ENCODE measurements around the gene LRP8.
A peak's percentile ranks its signal among the peaks of the same experiment; 100 is the strongest.

LRP8 gene

DNA sequence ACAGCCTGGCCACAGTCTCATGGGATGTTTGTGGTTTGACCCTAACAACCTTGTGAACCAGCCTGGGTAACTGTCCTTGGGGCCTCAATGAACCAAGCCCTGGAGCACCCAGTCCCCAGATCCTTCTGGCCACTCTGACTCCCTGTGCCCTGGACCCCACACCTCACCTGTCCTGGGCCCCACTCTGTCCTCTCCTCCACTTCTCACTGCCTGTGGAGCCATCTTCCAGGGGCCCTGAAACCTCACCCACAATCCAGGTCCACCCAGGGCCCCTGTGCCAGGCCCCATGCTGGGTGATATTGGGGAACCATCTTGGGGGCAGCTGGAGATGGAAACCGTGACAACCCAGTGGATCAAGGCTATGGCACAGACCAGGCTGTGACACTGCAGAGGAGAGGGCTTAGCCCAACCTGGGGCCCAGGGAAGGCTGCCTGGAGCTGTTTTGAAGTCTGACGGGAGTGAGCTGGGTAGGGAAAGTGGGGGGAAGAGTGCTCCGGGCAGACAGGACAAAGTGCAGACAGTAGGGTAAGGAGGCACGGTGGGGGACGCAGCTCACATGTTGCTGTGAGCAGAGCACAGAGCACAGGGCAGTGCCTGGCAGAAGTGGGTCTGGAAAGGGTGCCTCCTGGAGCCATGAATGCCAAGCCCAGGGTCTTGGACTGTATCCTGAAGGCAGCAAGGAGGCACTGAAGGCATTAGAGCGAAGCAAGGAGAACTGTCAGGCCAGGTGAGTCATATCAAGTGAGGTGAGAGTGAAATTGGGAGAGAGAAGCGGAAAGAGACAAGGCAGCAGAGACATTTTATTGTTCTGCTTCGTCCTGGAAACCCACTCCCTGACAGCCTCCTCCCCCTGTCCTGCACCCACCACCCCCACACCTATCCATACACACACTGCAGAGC, 12.1 kb upstream of the LRP8 start:
- DNase-seq = no peak

DNA sequence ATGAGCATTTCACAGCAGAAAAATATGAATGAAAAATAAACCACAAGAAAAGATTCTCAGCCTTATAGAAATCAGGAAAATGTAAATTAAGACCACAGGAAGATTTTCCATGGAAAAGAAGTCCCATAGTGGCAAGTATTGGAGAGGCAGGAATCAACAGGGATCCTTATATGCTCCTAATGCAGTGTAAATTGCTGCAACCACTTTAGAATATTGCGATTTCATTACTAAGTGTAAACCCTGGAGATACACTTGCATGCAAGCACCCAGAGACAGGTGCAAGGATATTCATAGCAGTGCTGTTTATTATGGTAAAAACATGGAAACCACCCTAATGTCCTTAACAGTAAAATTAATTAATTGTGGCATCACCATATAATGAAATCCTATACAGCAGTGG, 10.6 kb upstream of the LRP8 start:
- no peak for DNase-seq

DNA sequence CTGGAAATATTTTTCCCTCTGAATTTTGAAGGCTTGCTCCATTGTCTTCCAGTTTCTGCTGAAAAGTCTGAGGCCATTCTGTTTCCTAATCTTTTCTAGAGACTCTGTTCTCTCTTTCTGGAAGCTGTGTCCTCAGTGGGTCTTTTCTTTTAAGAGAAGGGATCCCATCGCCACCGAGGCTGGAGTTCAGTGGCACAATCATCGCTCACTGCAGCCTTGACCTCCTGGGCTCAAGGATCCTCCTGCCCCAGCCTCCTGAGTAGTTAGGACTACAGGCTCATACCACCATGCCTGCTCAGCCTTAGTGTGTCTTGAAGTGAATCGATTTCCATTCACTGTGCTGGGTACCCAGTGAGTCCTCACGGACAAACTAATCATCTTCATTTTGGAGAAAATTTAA, 9.6 kb upstream of the LRP8 start:
- no peak for DNase-seq

DNA sequence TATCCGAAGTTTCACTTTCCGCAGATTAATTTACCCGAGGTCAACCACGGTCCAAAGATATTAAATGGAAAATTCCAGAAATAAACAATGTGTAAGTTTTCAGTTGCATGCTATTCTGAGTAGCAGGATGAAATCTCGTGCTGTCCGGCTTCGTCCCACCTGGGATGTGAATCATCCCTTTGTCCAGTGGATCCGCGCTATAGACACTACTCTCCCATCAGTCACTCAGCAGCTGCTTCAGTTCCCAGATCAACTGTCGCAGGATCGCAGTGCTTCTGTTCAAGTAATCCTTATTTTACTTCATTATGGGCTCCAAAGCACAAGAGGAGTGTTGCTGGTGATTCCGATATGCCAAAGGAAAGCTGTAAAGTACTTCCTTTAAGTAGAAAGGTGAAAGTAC, 8.3 kb upstream of the LRP8 start:
- no peak for DNase-seq

DNA sequence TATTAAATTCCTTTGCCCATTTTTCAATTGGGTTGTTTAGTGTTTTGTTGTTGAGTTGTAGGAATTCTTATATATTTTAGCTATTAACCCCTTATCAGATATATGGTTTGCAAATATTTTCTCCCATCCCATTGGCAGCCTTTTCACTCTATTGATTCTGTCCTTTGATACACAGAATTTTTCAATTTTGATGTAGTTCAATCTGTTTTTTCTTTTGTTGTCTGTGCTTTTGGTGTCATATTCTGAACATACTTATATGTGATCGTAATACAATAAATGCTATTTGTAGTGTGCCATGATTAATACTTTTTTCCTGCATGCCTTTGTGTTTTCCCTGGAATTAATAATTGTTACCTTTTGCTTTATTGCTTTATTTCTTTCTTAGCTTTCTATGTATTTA, 7.8 kb upstream of the LRP8 start:
- DNase-seq = no peak

DNA sequence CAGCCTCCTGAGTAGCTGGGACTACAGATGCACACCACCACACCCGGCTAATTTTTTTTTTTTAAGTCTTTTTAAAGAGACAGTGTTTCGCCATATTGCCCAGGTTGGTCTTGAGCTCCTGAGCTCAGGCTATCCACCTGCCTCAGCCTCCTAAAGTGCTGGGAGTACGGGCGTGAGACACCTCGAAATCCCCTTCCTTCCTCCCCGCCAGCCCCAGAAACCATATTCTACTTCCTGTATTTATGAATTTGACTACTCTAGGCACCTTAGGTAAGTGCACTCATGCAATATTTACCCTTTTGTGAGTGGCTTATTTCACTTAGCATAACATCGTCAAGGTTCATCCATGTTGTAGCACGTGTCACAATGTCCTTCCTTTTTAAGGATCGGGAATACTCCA, 6.9 kb upstream of the LRP8 start:
- DNase-seq = no peak

DNA sequence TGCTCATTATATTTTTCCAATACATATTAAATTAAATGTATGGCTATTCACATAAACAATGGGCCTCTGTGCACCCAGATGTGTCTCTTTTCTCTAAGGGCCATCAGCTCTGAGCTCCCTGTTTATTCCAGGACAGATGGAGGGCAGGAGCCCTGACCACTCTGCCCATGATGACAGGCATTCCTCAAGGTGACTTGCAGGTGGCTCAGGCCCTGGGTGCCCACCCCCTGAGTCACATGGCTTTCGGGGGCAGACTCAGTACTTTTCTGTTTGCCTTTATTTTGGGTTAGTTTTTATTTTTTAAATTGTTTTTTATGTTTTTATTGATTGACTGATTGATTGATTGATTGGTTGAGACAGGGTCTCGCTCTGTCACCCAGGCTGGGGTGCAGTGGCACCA, 6.4 kb upstream of the LRP8 start:
- no peak for DNase-seq

DNA sequence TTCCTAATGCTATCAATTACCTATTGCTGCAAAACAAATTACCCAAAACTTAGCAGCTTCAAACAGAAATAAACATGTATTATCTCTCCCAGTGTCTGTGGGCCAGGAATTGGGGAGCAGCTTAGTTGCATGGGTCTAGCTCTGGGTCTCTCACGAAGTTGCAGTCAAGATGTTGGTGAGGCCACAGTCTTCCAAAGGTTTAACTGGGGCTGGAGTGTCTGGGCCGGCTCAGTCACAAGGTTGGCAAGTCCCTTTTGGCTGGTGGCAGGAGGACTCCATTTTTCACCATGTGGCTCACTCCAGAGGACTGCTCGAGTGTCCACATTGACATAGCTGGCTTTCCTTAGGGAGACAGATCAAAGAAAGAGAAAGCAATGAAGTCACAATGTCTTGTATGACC, 5.0 kb upstream of the LRP8 start:
- DNase-seq = no peak

DNA sequence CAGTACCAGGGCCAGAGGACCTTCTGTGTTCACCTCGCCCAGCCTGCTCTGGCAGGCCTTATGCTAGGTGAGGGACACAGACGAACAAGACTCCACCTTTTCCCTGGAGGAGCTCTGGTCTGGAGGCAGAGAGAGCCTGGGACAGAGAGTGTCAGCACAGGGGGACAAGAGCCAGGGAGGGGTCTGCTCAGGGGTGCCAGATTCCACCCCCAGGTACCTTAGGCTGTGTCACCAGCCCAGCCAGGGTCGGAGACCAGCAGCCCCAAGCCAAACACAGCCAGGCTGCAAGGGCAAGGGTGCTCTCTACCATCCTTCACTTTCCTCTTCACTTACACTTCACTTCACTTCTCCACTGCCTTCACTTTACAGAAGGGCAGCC, 4.3 kb upstream of the LRP8 start:
- no peak for DNase-seq

DNA sequence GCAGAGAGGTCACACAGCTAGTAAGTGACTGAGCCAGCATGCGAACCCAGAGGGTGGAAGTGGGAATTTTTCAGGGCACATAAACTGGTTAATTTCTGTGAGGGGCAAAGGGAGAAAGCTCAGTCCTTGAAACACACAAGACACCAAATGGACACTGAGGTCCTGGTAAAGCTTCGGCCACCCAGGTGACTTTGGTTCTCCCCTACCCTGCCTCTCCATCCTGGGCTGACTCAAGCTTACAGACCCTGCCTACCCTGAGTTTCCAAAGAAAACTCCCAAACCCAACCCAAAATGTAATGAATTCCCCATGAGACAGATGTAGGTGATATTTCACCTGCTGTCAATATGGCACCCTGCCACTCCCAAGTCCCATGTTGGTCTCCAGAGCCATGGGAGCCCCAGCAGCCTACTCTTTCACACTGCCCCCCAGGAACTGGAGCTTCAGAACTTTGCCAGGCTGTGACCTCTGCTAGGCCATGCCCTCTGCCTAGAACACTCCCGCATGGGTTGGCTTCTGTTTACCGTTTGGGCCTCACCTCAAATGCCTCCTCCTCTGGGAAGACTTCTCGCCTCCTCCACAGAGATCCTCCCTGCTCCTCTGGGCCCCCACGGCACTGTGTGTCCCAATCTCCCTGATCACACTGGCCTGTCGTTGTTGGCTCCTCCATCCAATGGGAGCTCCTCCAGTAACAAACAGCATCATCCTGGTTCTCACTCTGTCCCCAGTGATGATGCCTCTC, 3.7 kb upstream of the LRP8 start:
- no peak for DNase-seq

DNA sequence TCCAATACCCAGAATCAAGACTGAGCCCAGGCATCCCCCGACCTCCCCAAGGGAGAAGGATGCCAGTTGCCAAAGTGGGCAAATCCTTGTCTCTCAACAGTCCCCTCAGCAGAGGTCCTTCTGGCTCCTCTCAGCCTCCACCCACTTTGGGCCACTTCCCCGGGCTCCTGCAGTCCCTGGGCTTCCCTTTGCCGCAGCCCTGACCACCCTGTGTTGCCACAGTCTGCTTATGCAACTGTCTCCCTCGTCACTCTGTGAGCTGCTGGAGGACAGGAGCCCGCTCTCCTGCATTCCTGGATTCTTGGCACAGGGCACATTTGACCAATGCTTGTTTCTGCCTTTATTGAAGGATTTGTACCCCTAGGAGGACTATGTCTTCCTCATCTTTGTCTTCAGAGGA, 2.9 kb upstream of the LRP8 start:
- DNase-seq = no peak

DNA sequence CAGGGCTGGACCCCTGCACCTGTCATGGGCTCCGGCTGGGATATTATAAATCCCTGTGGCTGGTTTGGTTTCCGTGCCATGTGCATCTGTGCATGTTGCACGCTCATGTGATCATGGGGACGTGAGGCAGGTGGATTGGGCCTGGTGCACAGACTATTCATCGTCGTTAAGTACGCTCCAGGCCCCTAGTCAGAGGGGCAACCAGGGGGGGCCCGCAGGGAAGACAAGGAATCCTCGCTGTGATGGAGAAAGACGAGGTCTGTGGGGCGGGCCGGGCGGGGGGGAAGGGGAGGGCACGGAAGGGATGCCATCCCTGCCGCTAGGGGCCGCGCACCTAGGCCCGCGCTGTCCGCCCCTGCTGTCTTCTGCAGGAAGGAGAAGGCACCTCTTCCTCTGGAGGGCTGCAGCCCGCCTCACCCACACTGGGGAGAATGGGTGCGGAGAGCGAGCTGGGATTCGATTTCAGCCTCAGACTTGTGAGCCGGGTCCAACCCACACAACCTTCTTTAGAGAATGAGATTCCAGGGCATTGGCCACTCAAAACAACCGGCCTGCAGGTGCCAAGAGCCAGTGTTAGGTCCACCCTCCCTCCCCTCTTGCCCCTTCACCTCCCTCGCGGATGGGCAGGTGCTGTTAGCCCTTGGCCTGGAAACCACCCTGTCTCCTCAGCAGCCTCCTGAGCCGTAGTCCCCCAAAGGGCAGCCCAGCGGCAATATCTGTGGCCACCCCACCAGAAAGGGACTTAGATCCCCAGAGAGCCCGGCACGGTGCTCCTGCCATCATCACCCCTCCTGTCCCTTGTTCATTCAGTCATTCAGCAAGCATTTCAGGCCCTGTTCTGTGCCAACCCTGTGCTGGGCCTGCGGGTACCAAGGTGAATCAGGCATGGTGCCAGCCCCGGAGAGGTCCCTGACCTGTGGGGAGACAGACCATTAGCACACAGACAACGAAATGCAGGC, 950 bp upstream of the LRP8 start:
- DNase-seq = no peak

DNA sequence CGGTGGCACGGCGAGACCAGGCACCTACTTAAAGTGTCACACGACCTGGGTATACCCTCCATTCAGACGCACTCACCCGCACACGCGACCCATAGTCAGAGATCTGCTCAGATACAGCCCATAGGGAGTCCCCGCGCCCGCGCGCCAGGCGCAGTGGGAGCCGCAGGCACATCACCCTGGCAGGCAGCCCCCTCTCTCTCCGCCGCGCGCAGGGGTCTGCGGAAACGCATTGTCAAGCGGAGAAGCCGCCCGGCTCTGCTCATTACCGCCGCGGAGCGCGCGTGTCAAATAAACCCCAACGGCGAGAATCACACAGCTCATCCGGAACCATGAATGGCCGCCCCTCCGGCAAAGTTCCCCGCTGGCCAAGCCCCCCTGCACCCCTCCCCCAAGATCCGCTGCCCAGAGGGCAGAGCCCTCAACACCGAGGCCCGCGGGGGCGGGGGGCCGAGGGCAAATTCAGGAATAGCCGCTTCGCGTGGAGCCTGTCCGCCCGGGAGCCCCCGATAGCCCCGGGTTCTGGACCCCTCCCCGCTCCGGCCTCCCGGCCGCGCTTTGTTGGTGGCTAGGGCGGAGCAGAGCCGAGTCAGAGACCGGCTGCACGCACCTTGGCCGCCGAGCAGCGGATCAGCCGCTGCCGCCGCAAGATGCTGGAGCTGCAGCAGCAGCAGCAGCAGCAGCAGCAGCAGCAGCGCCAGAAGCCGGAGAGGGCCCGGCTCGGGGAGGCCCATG, 522 bp downstream of the LRP8 start:
- peak; percentile 27 for DNase-seq

DNA sequence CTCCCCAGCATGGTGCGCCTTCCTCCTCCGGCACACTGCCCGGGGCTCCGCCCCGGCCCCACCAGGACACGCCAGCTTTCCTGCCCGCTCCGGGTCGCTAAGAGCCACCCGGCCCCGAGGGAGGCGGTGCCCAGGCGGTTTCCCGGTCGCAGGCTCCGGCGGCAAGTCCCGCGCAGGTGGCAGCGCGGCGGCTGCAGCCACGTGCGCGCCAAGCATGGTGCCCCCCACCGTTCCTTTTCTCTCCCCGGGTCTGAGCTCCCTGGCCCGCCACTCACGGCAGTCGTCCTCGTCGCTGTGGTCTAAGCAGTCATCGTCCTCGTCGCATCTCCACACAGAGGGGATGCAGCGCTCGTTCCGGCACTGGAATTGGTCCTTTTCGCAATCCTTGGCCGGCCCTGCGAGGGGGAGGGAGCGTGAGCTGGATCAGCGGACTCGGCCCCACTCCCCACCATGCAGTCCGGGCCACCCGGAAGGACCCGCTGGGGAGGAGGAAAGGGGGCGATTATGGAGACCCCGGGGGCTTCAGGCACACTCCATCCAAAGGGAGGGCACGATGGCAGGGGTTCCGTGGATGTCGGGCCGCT, 1.2 kb downstream of the LRP8 start:
- DNase-seq = peak; percentile 32

DNA sequence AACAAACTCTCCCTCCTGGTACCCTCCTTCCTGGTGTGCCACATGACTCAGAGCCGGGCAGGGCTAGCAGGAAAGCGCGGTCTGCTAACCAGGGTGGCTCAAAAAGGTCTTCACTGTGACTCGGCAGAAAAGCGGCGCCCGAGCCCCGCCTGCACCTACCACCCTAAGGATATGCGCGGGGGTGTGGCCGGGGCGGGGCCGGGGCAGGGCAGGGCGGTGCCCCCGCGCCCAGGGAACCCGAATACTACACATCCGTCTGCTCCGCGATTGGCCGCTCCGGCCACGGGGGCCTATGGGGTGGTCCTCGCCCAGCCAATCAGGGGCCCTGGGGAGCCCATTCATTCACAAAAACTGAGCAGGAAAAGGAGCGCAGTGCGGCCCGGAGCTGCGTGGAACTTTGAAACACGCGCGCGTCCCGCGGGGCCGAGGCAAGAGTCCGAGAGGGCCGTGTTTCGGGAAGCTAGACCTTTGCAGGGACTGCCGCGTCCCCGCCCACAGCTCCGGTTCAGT, 1.7 kb downstream of the LRP8 start:
- peak; percentile 73 for DNase-seq

DNA sequence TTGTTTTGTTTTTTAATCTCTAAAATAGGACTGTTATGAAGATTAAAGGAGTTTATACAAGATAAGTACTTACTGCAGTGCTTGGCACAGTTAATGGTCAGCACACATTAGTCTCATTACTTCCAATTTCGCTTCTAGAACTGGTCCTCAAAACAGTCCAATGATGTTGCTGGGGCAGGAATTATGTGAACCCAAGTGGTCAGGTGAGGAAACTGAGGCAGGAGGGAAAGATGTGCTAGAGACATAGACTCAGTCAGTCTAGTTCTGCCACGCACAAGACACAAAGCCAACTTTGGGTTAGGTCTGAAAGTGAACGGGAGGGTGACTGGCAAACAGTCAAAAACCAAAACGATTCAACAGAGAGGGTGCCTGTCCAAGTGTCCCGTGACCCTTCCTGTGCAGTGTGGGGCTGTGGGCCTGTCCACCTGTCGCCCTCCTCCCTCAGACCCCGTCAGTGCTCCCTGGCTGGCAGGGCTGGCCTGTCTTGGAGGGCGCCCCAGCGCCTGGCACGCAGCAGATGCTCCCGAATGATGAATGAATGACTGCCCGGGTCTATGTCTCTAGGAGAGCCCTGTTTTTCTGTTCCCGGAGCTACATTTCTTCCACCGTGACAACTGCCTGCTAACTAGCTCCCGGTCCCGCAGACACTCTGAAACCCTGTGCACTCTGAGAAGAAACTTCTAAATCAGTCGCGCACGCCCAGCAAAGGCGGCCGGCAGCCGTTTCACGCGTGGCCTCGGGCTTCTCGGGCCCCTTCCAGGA, 2.4 kb downstream of the LRP8 start:
- DNase-seq = no peak

DNA sequence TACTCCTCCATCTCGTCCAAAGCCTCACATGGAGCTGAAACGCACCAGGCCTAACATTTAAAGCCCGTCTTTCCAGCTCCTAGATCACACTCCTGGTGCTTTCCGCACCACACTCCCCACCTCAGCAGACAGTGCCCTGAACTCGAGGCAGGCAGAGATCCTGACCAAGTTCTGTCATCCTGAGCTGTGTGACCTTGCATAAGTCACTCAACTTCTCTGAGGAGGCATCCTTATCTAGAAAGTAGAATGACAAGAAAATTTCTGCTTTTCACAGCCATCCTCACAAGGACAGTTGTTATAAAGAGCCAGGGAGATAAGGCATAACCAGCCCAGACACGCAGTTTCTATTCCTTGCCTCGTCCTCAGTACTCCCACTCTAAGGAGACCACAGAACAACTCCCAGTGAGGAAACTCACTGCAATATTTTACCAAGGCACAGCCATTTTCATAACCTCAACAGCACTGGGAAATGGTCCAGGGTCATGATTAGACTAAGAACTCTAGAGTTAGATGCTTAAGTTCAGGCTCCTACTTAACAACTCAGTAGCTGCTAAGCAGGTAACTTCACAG, 3.1 kb downstream of the LRP8 start:
- no peak for DNase-seq

DNA sequence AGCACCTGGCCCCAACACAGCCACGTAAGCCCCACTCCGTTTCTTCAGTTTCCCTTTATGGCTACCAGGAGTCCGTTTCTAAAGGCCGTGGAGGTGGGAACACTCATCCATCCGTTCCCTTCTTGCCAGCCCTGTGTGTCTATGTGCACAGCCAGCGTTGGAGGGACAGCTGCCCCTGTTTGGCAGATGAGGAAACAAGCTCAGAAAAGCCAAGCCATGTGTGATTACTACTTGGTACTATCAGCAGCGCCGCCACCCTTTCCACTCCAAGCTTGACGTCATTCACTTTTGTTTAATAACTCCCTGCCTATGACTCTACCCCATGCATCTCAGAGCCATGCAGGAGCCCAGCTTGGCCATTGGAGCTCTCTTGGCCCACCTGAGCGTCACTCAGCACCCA, 3.5 kb downstream of the LRP8 start:
- DNase-seq = no peak

DNA sequence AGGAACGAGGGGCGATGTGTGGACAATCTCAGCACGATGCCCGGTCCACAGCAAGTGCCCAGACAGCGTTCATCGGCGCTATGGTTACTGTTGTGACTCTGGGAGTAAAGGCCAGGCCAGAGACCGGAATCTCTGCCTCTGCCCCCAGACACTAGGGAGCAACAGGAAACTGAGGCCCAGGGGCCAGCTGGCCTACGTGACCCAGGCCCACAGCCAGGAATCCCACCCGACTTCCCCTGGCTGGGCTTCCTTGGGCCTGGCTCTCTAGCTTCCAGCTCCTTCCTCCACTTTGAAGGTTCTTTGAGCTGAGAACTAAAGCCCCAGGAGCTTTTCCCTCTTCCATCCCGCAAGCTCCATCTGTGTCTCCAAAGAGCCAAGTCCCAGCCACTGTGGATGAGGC, 4.6 kb downstream of the LRP8 start:
- DNase-seq = no peak

DNA sequence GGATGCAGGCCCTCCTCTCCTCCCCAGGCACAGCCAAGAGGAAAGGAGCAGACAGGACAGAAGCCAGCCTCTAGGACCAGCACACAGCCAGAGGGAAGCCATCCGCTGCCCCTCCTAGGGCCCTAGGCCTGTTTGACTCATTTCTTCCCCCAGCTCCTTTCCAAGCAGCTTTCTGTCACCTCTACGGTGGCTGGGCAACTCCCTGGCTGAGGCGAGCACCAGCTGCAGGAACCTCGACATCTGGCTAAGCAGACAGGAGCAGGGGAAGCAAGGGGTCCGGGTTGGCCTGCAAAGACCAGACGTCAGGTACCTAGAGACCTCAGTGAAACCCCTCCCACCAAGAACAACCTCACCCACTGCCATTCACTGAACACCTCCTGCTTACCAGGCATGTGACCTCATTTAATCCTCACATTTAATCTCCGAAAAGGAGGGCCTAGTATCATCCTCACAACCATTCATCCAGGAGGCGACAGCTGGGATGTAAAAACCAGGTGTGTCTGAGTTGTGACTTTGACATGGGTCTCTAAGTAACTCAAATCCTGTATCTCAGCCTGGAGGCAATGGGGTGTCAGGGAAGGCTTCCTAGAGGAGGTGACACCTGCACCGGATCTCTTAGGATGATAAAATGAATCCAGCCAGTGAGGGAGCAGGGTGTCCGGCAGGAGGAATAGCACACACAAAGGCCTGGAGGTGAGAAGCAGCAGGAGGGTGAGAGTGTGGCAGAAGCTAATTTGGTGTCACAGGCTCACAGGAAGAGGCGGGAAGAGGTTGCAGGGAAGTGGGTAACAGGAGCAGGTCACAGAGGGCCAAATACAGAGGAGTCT, 5.9 kb downstream of the LRP8 start:
- no peak for DNase-seq

Data from NCI-H1092 treated with DMSO at 0.1 percent for 48 hours (cell line).